GM23248 (cell line): ENCODE data around the gene MAP2K5. TPM values are rescaled to one million over a fixed set of nuclear protein-coding genes. Genes with fewer than 3 reads are reported as not detected.

Experiments used
- DNase-seq: peaks from one replicate; pipeline ENCODE4 v3.0.0-alpha.2; 2015
- H2AFZ ChIP-seq: fragments of 200-600 bp; sonication (generic); 2 replicates; pipeline ENCODE4 v1.6.1; 2016; ENCODE audit warnings: antibody characterized with exemption
- H3F3A ChIP-seq: fragments of 200-600 bp; sonication (generic); 2 replicates; pipeline ENCODE4 v1.6.1; 2016; ENCODE audit warnings: mild to moderate bottlenecking, antibody characterized with exemption, mixed run types; ENCODE audit not compliant: insufficient read depth
- H3K27ac ChIP-seq: fragments of 200-600 bp; sonication (generic); 2 replicates; pipeline ENCODE4 v1.5.1; 2016; ENCODE audit warnings: mild to moderate bottlenecking
- H3K27me3 ChIP-seq: fragments of 200-600 bp; sonication (generic); replicated peaks from 2 replicates; pipeline ENCODE4 v1.6.1; 2016; ENCODE audit warnings: mild to moderate bottlenecking; ENCODE audit not compliant: insufficient read depth
- H3K36me3 ChIP-seq: fragments of 200-600 bp; sonication (generic); 2 replicates; pipeline ENCODE4 v1.6.1; 2016; ENCODE audit warnings: low read depth, mild to moderate bottlenecking
- H3K4me1 ChIP-seq: fragments of 200-600 bp; sonication (generic); 2 replicates; pipeline ENCODE4 v1.6.1; 2016; ENCODE audit warnings: mild to moderate bottlenecking; ENCODE audit not compliant: insufficient read depth
- H3K4me2 ChIP-seq: fragments of 200-600 bp; sonication (generic); one replicate; pipeline ENCODE4 v1.6.1; 2016; ENCODE audit warnings: mild to moderate bottlenecking; ENCODE audit not compliant: unreplicated experiment
- H3K4me3 ChIP-seq: fragments of 200-600 bp; sonication (generic); 2 replicates; pipeline ENCODE4 v1.5.1; 2016; ENCODE audit warnings: mild to moderate bottlenecking
- H3K79me2 ChIP-seq: fragments of 200-600 bp; sonication (generic); 2 replicates; pipeline ENCODE4 v1.6.1; 2016; ENCODE audit warnings: mild to moderate bottlenecking; ENCODE audit not compliant: insufficient read depth
- H3K9ac ChIP-seq: fragments of 200-600 bp; sonication (generic); 2 replicates; pipeline ENCODE4 v1.6.1; 2016; ENCODE audit warnings: mild to moderate bottlenecking
- H3K9me2 ChIP-seq: fragments of 200-600 bp; sonication (generic); 2 replicates; pipeline ENCODE4 v1.6.1; 2016; ENCODE audit warnings: mixed run types, mild to moderate bottlenecking, moderate library complexity; ENCODE audit not compliant: insufficient read depth
- H3K9me3 ChIP-seq: fragments of 200-600 bp; sonication (generic); one replicate; pipeline ENCODE4 v1.6.1; 2017; ENCODE audit warnings: low read depth
- H4K20me1 ChIP-seq: fragments of 200-600 bp; sonication (generic); 2 replicates; pipeline ENCODE4 v1.6.0; 2016; ENCODE audit not compliant: insufficient read depth
- EZH2 ChIP-seq: fragments of 200-600 bp; sonication (generic); IDR thresholded peaks from 2 replicates; pipeline ENCODE4 v1.6.1; 2018; ENCODE audit warnings: antibody characterized with exemption, mild to moderate bottlenecking; ENCODE audit not compliant: insufficient read depth, poor library complexity, severe bottlenecking
- EZH2phosphoT487 ChIP-seq: fragments of 200-600 bp; sonication (generic); IDR thresholded peaks from 2 replicates; pipeline ENCODE4 v1.6.1; 2018; ENCODE audit warnings: antibody characterized with exemption, moderate library complexity, mild to moderate bottlenecking, low read depth; ENCODE audit not compliant: insufficient read depth
- WGBS, 2 experiments: methylation state at CpG; one replicate each; pipeline ENCODE4 v1.1.6; 2015 to 2017; ENCODE audit warnings: low lambda C conversion rate in 2 of 2, low coverage in 1 of 2; ENCODE audit errors: missing lambda C conversion rate in 2 of 2; 5-methylcytosine and 5-hydroxymethylcytosine counted together
- in situ Hi-C: fragments of 300-500 bp; cut with MboI; formaldehyde crosslinking; loops from 2 replicates; pipeline ENCODE4 v1.15.0; 2020
- polyA plus RNA-seq: library from polyadenylated mRNA; unstranded; fragments of >200 nt; fragmentation: Nextera tagmentation; extraction: Ambion mirVana; gene quantifications from 2 replicates; pipeline ENCODE4 v1.2.1, GENCODE V29; 2016
- total RNA-seq: library from RNA; depleted of rRNA; stranded (reverse); fragments of >200 nt; shearing (Covaris generic); gene quantifications from 2 replicates; pipeline ENCODE4 v1.2.3, GENCODE V29; 2014

The MAP2K5 gene
- total and polyA plus RNA-seq, 2 experiments from 2014 or later: 2.8 to 15.0 TPM

DNA sequence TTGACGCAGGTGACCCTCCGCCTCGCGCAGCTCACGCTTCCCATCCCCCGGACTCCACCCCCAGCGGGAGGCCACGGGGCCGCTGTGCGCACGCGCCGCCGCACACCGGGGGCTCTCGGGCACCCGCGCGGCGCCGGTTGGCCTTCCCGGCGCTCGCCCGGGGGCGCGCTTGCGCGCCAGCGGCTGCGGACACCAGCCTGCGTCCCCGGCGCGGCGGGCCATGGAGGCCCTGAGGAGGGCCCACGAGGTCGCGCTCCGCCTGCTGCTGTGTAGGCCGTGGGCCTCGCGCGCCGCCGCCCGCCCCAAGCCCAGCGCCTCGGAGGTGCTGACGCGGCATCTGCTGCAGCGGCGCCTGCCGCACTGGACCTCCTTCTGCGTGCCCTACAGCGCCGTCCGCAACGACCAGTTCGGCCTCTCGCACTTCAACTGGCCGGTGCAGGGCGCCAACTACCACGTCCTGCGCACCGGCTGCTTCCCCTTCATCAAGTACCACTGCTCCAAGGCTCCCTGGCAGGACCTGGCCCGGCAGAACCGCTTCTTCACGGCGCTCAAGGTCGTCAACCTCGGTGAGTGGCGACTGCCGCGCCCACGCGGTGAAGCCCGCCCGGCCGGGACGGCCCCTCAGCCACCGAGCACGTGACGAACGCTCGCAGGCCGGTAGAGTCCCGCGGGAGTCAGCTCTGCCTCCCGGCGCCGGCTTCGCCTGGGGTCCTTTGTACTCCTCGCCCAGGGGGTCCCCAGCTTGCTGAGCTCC lies 21.3 kb upstream of the MAP2K5 start, which contains the start of gene C15orf61:
Gene C15orf61, plus strand, starts transcription at position 103 of the 754 bp plus-strand sequence. Its CDS starts 118 bp downstream, at position 221.
- Histone ChIP-seq H3K9ac (peak within 1 kb of the TSS; percentile 96), H3K36me3 (no peaks in the 10 kb centered on the region; the same call in 1 of the 2 replicates), H3K9me2 (no peaks in the 10 kb centered on the region), H3K4me3 (peak within 1 kb of the TSS; percentile 97), H3K4me2 (peak within 1 kb of the TSS; percentile 99), H2AFZ (peak within 1 kb of the TSS; percentile 93), H3K27me3 (no peaks in the 10 kb centered on the region), H3K9me3 (no peaks in the 10 kb centered on the region), H3K27ac (peak within 1 kb of the TSS; percentile 93), H4K20me1 (no peaks in the 10 kb centered on the region), H3F3A (peaks cover 12% of the 10 kb centered on the region), H3K79me2 (peaks cover 46% of the 10 kb centered on the region), H3K4me1 (peaks cover 27% of the 10 kb centered on the region)
- in situ Hi-C loops: no loop called here
- DNase-seq: peak; percentile 90
- 1% methylated on average over 56 to 85 of the region's 94 CpGs for WGBS, 2 experiments
- TF ChIP-seq EZH2 (no peak), EZH2phosphoT487 (no peak)

DNA sequence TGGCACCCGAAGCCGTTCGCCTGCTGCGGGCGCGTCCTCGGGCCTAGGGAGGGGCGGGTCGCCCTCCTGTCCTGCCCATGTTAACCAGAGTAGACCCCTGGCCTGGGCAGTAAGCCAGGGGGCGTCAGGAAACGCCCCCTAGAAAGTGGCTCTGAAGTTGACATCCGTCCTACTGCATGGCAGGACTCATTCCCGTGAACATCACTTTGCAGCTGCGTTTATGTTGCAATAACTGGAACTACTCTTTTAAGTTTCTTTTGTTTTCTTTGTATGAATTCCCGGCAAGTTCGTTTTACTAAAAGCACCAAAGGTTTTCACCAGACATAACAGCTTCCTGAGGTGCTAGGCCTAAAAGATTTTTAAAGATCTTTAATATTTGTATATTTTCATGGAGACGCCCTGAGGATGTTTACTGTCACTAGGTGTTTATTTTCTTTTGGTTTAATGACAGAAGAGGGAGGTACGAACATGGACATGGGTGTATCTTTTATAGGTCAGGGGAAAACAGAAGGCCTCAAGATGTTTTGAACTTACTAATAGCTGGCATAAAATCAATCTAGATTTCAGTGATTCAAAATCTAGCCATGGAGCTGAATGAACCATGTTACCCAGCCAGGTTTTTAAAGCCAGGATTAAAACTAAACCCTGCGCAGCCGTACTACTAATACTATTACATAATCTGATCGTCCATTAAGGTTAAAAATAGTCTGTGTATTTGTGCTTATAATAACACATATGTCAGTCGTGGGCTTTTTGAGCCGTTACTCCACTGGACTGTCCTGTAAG lies 20.5 kb upstream of the MAP2K5 start:
- Histone ChIP-seq H3K4me2 (peak overlapping the region; percentile 99), H3K9ac (peak overlapping the region; percentile 96), H3K27ac (peak overlapping the region; percentile 93), H3K4me1 (peaks cover 27% of the 10 kb centered on the region), H3K27me3 (no peaks in the 10 kb centered on the region), H3K36me3 (peaks cover 4% of the 10 kb centered on the region; the same call in 1 of the 2 replicates), H2AFZ (peak overlapping the region; percentile 89), H3K4me3 (peak overlapping the region; percentile 97), H3K9me2 (no peaks in the 10 kb centered on the region), H3F3A (peaks cover 12% of the 10 kb centered on the region), H3K9me3 (no peaks in the 10 kb centered on the region), H3K79me2 (peaks cover 54% of the 10 kb centered on the region), H4K20me1 (no peaks in the 10 kb centered on the region)
- no peak for TF ChIP-seq EZH2
- no peak for TF ChIP-seq EZH2phosphoT487
- in situ Hi-C loops: no loop called here
- peak; percentile 86 for DNase-seq
- WGBS, 2 experiments: 0 to 1% methylated on average over 19 to 23 of the region's 23 CpGs

DNA sequence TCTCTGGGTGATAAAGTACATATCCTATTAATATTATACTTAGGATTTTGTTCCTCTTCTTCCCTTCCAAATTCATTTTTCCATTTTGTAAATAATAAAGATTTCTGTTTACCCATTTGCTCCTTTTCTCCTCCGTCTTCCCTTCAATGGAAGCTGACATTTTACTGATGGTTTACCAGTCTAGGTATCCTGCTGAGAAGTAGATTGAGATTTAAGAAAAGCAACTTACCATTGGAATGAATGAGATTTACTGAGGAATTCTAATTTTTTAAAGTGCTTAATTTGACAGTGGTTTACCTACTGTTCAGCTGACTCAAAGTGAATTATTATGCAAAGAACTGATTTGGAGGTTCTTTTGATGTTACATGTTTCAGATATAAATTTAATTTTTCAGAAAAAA lies 19.2 kb upstream of the MAP2K5 start:
- no peak for DNase-seq
- H3K9me2 ChIP-seq: 0 out of 2 replicates have a peak, but pooled peaks cover 5% of the 10 kb centered on the region
- peaks cover 12% of the 10 kb centered on the region for H3F3A ChIP-seq
- H3K4me1 ChIP-seq: peaks cover 27% of the 10 kb centered on the region
- H3K27ac ChIP-seq: no peak overlapping the region
- H3K9ac ChIP-seq: peak overlapping the region; percentile 96
- H3K4me3 ChIP-seq: peak overlapping the region; percentile 97
- 40 to 62% methylated on average over 1 of the region's 1 CpG for WGBS, 2 experiments
- in situ Hi-C loops: no loop called here
- no peaks in the 10 kb centered on the region for H3K27me3 ChIP-seq
- peaks cover 15% of the 10 kb centered on the region; the same call in 1 of the 2 replicates for H3K36me3 ChIP-seq
- no peak overlapping the region for H2AFZ ChIP-seq
- TF ChIP-seq EZH2 (no peak), EZH2phosphoT487 (no peak)
- H3K79me2 ChIP-seq: peaks cover 57% of the 10 kb centered on the region
- peak overlapping the region; percentile 99 for H3K4me2 ChIP-seq
- H4K20me1 ChIP-seq: no peaks in the 10 kb centered on the region
- H3K9me3 ChIP-seq: no peaks in the 10 kb centered on the region

DNA sequence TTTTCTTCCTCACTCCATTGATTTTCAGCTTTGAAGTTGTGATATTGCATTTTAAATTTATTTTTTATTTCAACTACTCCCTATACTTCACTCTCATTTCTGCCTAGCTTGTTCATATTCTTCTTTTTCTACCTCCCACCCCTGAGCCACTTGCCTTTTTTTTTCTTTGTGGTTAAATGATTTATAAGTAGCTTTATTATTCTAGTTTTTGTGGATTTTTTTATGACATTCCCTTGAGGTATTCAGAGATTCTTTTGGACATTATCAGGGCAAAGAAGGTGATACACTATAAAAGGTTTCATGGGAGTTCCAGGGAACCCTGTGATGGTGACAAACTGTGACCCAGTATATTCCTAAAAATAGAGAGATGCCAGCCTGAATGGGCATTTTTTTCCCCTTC lies 18.3 kb upstream of the MAP2K5 start:
- no peak for DNase-seq

More for the DNA sequence above, 18.3 kb upstream of the MAP2K5 start:
- in situ Hi-C loops: no loop called here
- Histone ChIP-seq H3K9me2 (0 out of 2 replicates have a peak, but pooled peaks cover 5% of the 10 kb centered on the region), H3K27ac (no peak overlapping the region), H3K36me3 (peaks cover 18% of the 10 kb centered on the region; the same call in 1 of the 2 replicates), H4K20me1 (no peaks in the 10 kb centered on the region), H3K4me2 (peak overlapping the region; percentile 99), H3F3A (peaks cover 12% of the 10 kb centered on the region), H3K4me3 (peak overlapping the region; percentile 97), H2AFZ (no peak overlapping the region), H3K79me2 (peaks cover 57% of the 10 kb centered on the region), H3K27me3 (no peaks in the 10 kb centered on the region), H3K4me1 (peaks cover 27% of the 10 kb centered on the region), H3K9ac (peak overlapping the region; percentile 96; the same call in 1 of the 2 replicates), H3K9me3 (no peaks in the 10 kb centered on the region)
- TF ChIP-seq EZH2 (no peak), EZH2phosphoT487 (no peak)
